ENCODE data around the gene STMP1.

The STMP1 gene

DNA sequence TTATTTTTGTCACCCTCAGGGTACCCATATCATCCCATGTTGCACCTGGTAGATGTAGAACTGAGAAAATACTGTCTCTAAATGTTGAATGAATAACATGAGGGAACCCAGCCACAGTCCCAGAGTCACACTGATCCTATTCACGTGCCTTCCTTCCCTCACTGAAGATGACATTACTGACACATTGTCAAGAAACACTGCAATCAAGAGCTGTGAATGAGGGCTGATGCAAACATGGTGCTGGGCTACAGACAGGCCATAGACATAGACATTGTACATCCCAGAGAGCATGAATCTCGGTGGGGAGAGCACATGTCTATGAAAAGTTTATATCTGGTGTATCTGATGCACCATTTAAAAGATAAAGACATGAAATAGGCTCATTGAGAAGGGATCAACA is 55.9 kb downstream of the STMP1 start:
- no peaks in the 10 kb centered on the region for H3K4me1 Mint-ChIP-seq
- no peak overlapping the region for H3K4me3 Mint-ChIP-seq
- ATAC-seq = no peak
- H3K36me3 Mint-ChIP-seq = no peaks in the 10 kb centered on the region
- no peak for DNase-seq (ENCODE audit: low spot score in 2 of 2)
- no peak overlapping the region for H3K27ac Mint-ChIP-seq
- H3K9me3 Mint-ChIP-seq = no peaks in the 10 kb centered on the region

- no peak overlapping the region for H3K4me3 Mint-ChIP-seq
- DNase-seq (ENCODE audit: low spot score in 2 of 2) (no peak), ATAC-seq (no peak)
- no peaks in the 10 kb centered on the region for H3K9me3 Mint-ChIP-seq
- no peak overlapping the region for H3K27ac Mint-ChIP-seq
- no peaks in the 10 kb centered on the region for H3K36me3 Mint-ChIP-seq
- no peaks in the 10 kb centered on the region for H3K4me1 Mint-ChIP-seq
Observed at GRCh38 chr7:135718794-135719437, 56.6 kb downstream of the STMP1 start.

- Mint-ChIP-seq H3K4me3 (no peak overlapping the region), H3K4me1 (no peaks in the 10 kb centered on the region), H3K27ac (no peak overlapping the region)
Observed at GRCh38 chr7:135719688-135720087, 57.4 kb downstream of the STMP1 start.

DNA sequence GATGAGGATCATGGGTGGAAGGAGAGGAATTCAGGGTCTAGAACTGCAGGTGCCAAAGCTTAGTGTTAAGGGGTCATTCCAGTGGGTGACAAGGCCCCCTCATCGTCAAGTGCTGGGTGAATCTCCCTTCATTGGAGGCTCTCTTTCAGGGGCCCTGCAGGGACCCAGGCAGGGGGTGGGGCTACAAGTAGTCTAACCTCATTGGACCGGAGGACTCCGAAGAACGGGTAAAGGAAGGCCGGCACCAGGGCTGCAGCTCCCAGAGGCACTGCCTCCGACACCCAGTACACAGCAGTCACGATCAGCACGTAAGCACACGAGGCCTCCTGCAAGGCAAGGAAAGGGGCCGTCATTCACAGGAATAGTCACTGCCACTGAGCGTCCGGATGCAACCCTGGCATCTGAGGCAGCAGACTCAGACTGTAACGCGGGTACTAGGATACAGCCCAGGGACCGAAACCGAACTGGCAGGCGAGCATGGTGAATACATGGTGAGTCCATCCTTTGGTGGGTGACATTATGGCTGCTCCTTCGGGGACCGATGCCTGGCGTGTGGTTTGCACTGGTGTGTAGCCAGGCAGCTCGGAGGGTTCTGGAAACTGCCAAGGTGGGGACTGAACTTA is 59.0 kb downstream of the STMP1 start:
- ATAC-seq (no peak), DNase-seq (ENCODE audit: low spot score in 2 of 2) (no peak)
- H3K9me3 Mint-ChIP-seq = no peaks in the 10 kb centered on the region
- H3K4me3 Mint-ChIP-seq = no peak overlapping the region
- H3K36me3 Mint-ChIP-seq = no peaks in the 10 kb centered on the region
- no peak overlapping the region for H3K27ac Mint-ChIP-seq
- no peaks in the 10 kb centered on the region for H3K4me1 Mint-ChIP-seq

More at GRCh38 chr7:135719688-135720087, 57.4 kb downstream of the STMP1 start:
- DNase-seq (ENCODE audit: low spot score in 2 of 2) (no peak), ATAC-seq (no peak)
- no peaks in the 10 kb centered on the region for H3K9me3 Mint-ChIP-seq
- no peaks in the 10 kb centered on the region for H3K36me3 Mint-ChIP-seq

- no peak for DNase-seq (ENCODE audit: low spot score in 2 of 2)
- Mint-ChIP-seq H3K4me1 (no peaks in the 10 kb centered on the region), H3K27ac (no peak overlapping the region), H3K36me3 (no peaks in the 10 kb centered on the region), H3K9me3 (no peaks in the 10 kb centered on the region), H3K4me3 (no peak overlapping the region)
- ATAC-seq = no peak
Observed at GRCh38 chr7:135723411-135723810, 61.1 kb downstream of the STMP1 start.

All from stimulated activated effector memory CD8-positive, alpha-beta T cell treated with anti-CD3 and anti-CD28 coated beads, Interleukin-12 subunit alpha, Interleukin-12 subunit beta, amount 100 ng/mL, for 72 hours (primary cell).